HepG2 (cell line): ENCODE results near the gene CA5B. TPM values are rescaled to one million over a fixed set of nuclear protein-coding genes. Genes with fewer than 3 reads are reported as not detected.

Experiments
- BCLAF1 ChIP-seq: fragments of 450-650 bp; IDR thresholded peaks from 2 replicates; pipeline ENCODE4 v1.6.1; 2017; ENCODE audit warnings: mild to moderate bottlenecking
- CEBPZ ChIP-seq: IDR thresholded peaks from 2 replicates; pipeline ENCODE4 v1.6.1; 2012; ENCODE audit warnings: low read length, improper control_type of control experiment
- CENPT ChIP-seq: sonication (generic); formaldehyde crosslinking; IDR thresholded peaks from 2 replicates; pipeline ENCODE4 v1.8.0; 2022; ENCODE audit warnings: low read depth, mild to moderate bottlenecking, moderate library complexity, missing genetic modification reagents
- FLYWCH1 ChIP-seq: sonication (generic); formaldehyde crosslinking; IDR thresholded peaks from 2 replicates; pipeline ENCODE4 v1.8.1; 2023; ENCODE audit warnings: mild to moderate bottlenecking, missing genetic modification reagents
- FOXA1 ChIP-seq, 2 experiments: fragments of 450-650 bp in 1 of 2; sonication (generic) in 1 of 2; formaldehyde crosslinking in 1 of 2; IDR thresholded peaks; 2 replicates each; pipeline versions ENCODE4 v1.4.0 to v1.6.1; 2016 to 2020; ENCODE audit warnings: missing genetic modification reagents in 1 of 2
- FOXP4 ChIP-seq: sonication (generic); formaldehyde crosslinking; IDR thresholded peaks from 2 replicates; pipeline ENCODE4 v1.4.0; 2020; ENCODE audit warnings: missing genetic modification reagents
- HOXA5 ChIP-seq: sonication (generic); formaldehyde crosslinking; IDR thresholded peaks from 2 replicates; pipeline ENCODE4 v1.4.0; 2020; ENCODE audit warnings: missing genetic modification reagents
- IRF1 ChIP-seq: sonication (generic); formaldehyde crosslinking; IDR thresholded peaks from 2 replicates; pipeline ENCODE4 v1.4.0; 2020; ENCODE audit warnings: low read depth, mild to moderate bottlenecking, missing genetic modification reagents
- NCOA2 ChIP-seq: sonication (generic); formaldehyde crosslinking; IDR thresholded peaks from 2 replicates; pipeline ENCODE4 v1.8.0; 2022; ENCODE audit warnings: inconsistent platforms
- SMAD9 ChIP-seq: sonication (generic); formaldehyde crosslinking; IDR thresholded peaks from 2 replicates; pipeline ENCODE4 v1.5.1; 2020; ENCODE audit warnings: mild to moderate bottlenecking, missing genetic modification reagents
- USF2 ChIP-seq, 2 experiments: sonication (generic) in 1 of 2; formaldehyde crosslinking in 1 of 2; IDR thresholded peaks; 2 replicates each; pipeline versions ENCODE4 v1.5.1 to v1.6.1; 2011 to 2020; ENCODE audit warnings: borderline replicate concordance in 1 of 2, low read depth in 1 of 2, low read length in 1 of 2, mild to moderate bottlenecking in 1 of 2, missing genetic modification reagents in 1 of 2, moderate library complexity in 1 of 2
- ZBTB7A ChIP-seq: sonication (generic); formaldehyde crosslinking; IDR thresholded peaks from 2 replicates; pipeline ENCODE4 v1.8.0; 2022; ENCODE audit warnings: mild to moderate bottlenecking, missing genetic modification reagents
- ZFP37 ChIP-seq: sonication (generic); formaldehyde crosslinking; IDR thresholded peaks from 2 replicates; pipeline ENCODE4 v1.4.0; 2020; ENCODE audit warnings: missing genetic modification reagents, borderline replicate concordance
- ZNF501 ChIP-seq: sonication (generic); formaldehyde crosslinking; IDR thresholded peaks from 2 replicates; pipeline ENCODE4 v1.5.1; 2020; ENCODE audit warnings: mild to moderate bottlenecking, moderate library complexity, missing genetic modification reagents
- ZNF691 ChIP-seq: sonication (generic); formaldehyde crosslinking; IDR thresholded peaks from 2 replicates; pipeline ENCODE4 v1.4.0; 2020; ENCODE audit warnings: missing genetic modification reagents, low read depth, mild to moderate bottlenecking, borderline replicate concordance
- ZNF891 ChIP-seq: sonication (generic); formaldehyde crosslinking; IDR thresholded peaks from 2 replicates; pipeline ENCODE4 v1.5.0; 2020; ENCODE audit warnings: mild to moderate bottlenecking, missing genetic modification reagents
- polyA plus RNA-seq, 8 experiments: library from polyadenylated mRNA; depleted of rRNA in 3 of 8; stranded (reverse) in 7 of 8; unstranded in 1 of 8; fragments of >200 nt; fragmentation: Illumina TruSeq in 4 of 8; extraction: Trizol in 4 of 8; gene quantifications; 2 replicates each; pipeline versions ENCODE4 v1.2.1 to v1.2.3, GENCODE V29; 2011 to 2016; ENCODE audit warnings: low read depth in 4 of 8, missing spikeins in 1 of 8, mixed read lengths in 1 of 8; ENCODE audit not compliant: insufficient read depth in 1 of 8
- total RNA-seq, 5 experiments: library from RNA; depleted of rRNA; stranded (reverse); fragments of >200 nt; fragmentation: Illumina TruSeq; extraction: Trizol; gene quantifications; 2 replicates each; pipeline ENCODE4 v1.2.3, GENCODE V29; 2016; ENCODE audit warnings: low read depth in 1 of 5

Gene CA5B
- total and polyA plus RNA-seq, 2 of the 13 experiments (the other 11 are each of a cell fraction or from before 2014, with no cell fraction given): 1.7 to 2.2 TPM

GRCh38 chrX:15744181-15744867 lies 6.3 kb downstream of the CA5B start (continued):
- TF ChIP-seq FOXA1 (IDR thresholded peaks at IDR 0.05) (no peak), FOXA1 (CRISPR knock-in tag; IDR thresholded peaks at IDR 0.05) (peak; percentile 92), IRF1 (CRISPR knock-in tag) (no peak), ZFP37 (no peak), ZNF691 (no peak), FLYWCH1 (CRISPR knock-in tag) (no peak), ZNF501 (no peak), SMAD9 (CRISPR knock-in tag) (no peak), HOXA5 (CRISPR knock-in tag) (no peak), BCLAF1 (no peak), CENPT (CRISPR knock-in tag) (no peak), FOXP4 (peak; percentile 84), ZBTB7A (CRISPR knock-in tag) (no peak), NCOA2 (CRISPR knock-in tag) (peak; percentile 87), CEBPZ (no peak), USF2 (IDR thresholded peaks at IDR 0.05; ENCODE audit: low read depth, low read length) (no peak), USF2 (CRISPR knock-in tag; IDR thresholded peaks at IDR 0.05; ENCODE audit: borderline replicate concordance) (no peak), ZNF891 (no peak)
